Measurements from ENCODE around the gene ARL15.

Gene ARL15

DNA sequence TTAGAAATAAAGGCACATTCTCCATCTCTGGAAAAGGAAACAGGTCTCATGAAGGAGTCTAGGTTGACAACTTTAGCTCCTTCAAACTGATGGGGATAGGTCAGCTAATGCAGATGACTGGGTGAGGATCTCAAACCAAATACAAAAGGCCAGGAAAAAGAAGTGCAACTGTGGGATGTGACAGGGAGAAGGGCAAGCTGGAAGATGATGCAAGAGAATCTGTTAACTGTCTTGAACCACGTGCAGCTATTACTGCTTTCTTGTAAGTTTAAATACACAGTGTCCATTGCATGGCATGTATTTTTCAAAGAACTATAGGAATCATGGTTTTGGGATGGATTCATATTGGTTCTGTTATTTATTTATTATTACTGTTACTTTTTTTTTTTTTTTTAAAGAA lies 418.1 kb downstream of the ARL15 start:
- no peak for ATAC-seq (ENCODE audit: insufficient read depth, low read depth)
- Histone ChIP-seq H3K27me3 (ENCODE audit: insufficient read depth, low read length, poor library complexity) (no peaks in the 10 kb centered on the region), H3K9ac (ENCODE audit: low read depth, low read length) (no peak overlapping the region), H4K20me1 (ENCODE audit: insufficient read depth, low read length) (no peaks in the 10 kb centered on the region), H3K9me3 (ENCODE audit: insufficient read depth, low read length, severe bottlenecking) (no peaks in the 10 kb centered on the region), H3K4me3 (ENCODE audit: low read depth in 1 of 2, low read length in 2 of 2) (no peak overlapping the region), H3K27ac (ENCODE audit: low read length) (no peak overlapping the region), H3K4me1 (ENCODE audit: insufficient read depth, low read length) (no peaks in the 10 kb centered on the region), H3K36me3 (ENCODE audit: insufficient read depth, low read length) (no peaks in the 10 kb centered on the region), H3K4me2 (ENCODE audit: insufficient read depth, low read length) (no peak overlapping the region), H2AFZ (ENCODE audit: low read depth, low read length) (no peak overlapping the region), H3K79me2 (ENCODE audit: insufficient read depth, low read length) (no peaks in the 10 kb centered on the region)
- TF ChIP-seq, protein P1, sequence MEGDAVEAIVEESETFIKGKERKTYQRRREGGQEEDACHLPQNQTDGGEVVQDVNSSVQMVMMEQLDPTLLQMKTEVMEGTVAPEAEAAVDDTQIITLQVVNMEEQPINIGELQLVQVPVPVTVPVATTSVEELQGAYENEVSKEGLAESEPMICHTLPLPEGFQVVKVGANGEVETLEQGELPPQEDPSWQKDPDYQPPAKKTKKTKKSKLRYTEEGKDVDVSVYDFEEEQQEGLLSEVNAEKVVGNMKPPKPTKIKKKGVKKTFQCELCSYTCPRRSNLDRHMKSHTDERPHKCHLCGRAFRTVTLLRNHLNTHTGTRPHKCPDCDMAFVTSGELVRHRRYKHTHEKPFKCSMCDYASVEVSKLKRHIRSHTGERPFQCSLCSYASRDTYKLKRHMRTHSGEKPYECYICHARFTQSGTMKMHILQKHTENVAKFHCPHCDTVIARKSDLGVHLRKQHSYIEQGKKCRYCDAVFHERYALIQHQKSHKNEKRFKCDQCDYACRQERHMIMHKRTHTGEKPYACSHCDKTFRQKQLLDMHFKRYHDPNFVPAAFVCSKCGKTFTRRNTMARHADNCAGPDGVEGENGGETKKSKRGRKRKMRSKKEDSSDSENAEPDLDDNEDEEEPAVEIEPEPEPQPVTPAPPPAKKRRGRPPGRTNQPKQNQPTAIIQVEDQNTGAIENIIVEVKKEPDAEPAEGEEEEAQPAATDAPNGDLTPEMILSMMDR (IDR thresholded peaks at IDR 0.05; ENCODE audit: borderline replicate concordance, extremely low read depth, low read length, poor library complexity, severe bottlenecking) = no peak
- TF ChIP-seq EZH2 (IDR thresholded peaks at IDR 0.05; ENCODE audit: borderline replicate concordance, low read depth, low read length, severe bottlenecking) = no peak
- DNase-seq = no peak

GRCh38 chr5:53891159-53891558 lies 419.2 kb downstream of the ARL15 start:
- H3K4me2 ChIP-seq (ENCODE audit: insufficient read depth, low read length) = no peak overlapping the region
- no peaks in the 10 kb centered on the region for H3K36me3 ChIP-seq (ENCODE audit: insufficient read depth, low read length)
- no peak for DNase-seq
- no peak for ATAC-seq (ENCODE audit: insufficient read depth, low read depth)
- TF ChIP-seq, protein P1 (IDR thresholded peaks at IDR 0.05; ENCODE audit: borderline replicate concordance, extremely low read depth, low read length, poor library complexity, severe bottlenecking) = no peak
- no peak for TF ChIP-seq EZH2 (IDR thresholded peaks at IDR 0.05; ENCODE audit: borderline replicate concordance, low read depth, low read length, severe bottlenecking)
- H3K4me1 ChIP-seq (ENCODE audit: insufficient read depth, low read length) = no peaks in the 10 kb centered on the region
- H3K79me2 ChIP-seq (ENCODE audit: insufficient read depth, low read length) = no peaks in the 10 kb centered on the region
- H3K27me3 ChIP-seq (ENCODE audit: insufficient read depth, low read length, poor library complexity) = no peaks in the 10 kb centered on the region
- H4K20me1 ChIP-seq (ENCODE audit: insufficient read depth, low read length) = no peaks in the 10 kb centered on the region
- no peak overlapping the region for H2AFZ ChIP-seq (ENCODE audit: low read depth, low read length)
- H3K9me3 ChIP-seq (ENCODE audit: insufficient read depth, low read length, severe bottlenecking) = no peaks in the 10 kb centered on the region
- no peak overlapping the region for H3K4me3 ChIP-seq (ENCODE audit: low read depth in 1 of 2, low read length in 2 of 2)
- no peak overlapping the region for H3K27ac ChIP-seq (ENCODE audit: low read length)
- H3K9ac ChIP-seq (ENCODE audit: low read depth, low read length) = no peak overlapping the region

GRCh38 chr5:53890490-53890889 lies 419.9 kb downstream of the ARL15 start:
- TF ChIP-seq, protein P1 (IDR thresholded peaks at IDR 0.05; ENCODE audit: borderline replicate concordance, extremely low read depth, low read length, poor library complexity, severe bottlenecking) = no peak
- TF ChIP-seq EZH2 (IDR thresholded peaks at IDR 0.05; ENCODE audit: borderline replicate concordance, low read depth, low read length, severe bottlenecking) = no peak
- Histone ChIP-seq H3K9me3 (ENCODE audit: insufficient read depth, low read length, severe bottlenecking) (no peaks in the 10 kb centered on the region), H2AFZ (ENCODE audit: low read depth, low read length) (no peak overlapping the region), H3K27ac (ENCODE audit: low read length) (no peak overlapping the region), H3K4me3 (ENCODE audit: low read depth in 1 of 2, low read length in 2 of 2) (no peak overlapping the region), H3K79me2 (ENCODE audit: insufficient read depth, low read length) (no peaks in the 10 kb centered on the region), H3K36me3 (ENCODE audit: insufficient read depth, low read length) (no peaks in the 10 kb centered on the region), H4K20me1 (ENCODE audit: insufficient read depth, low read length) (no peaks in the 10 kb centered on the region), H3K9ac (ENCODE audit: low read depth, low read length) (no peak overlapping the region), H3K4me1 (ENCODE audit: insufficient read depth, low read length) (no peaks in the 10 kb centered on the region), H3K4me2 (ENCODE audit: insufficient read depth, low read length) (no peak overlapping the region), H3K27me3 (ENCODE audit: insufficient read depth, low read length, poor library complexity) (no peaks in the 10 kb centered on the region)
- ATAC-seq (ENCODE audit: insufficient read depth, low read depth) (no peak), DNase-seq (no peak)

DNA sequence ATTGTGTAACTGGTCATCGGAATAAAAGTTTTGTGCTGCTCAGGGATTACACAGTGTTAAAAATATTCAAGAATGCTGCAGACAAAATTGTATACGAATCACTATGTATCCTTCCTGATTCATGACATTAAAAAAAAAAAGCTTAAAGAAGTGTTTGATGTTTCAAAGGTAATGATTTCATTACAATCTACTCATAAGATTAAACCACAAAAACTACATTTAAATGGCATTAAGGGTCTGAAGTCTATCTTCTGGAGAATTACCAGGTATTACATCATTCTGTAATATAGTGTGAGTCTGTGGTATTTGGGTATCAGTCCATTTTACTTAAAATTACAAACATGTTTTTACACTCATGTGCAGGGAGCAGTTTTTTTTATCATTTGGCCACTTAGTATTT lies 425.5 kb downstream of the ARL15 start:
- Histone ChIP-seq H3K27ac (ENCODE audit: low read length) (no peak overlapping the region; the same call in 1 of the 2 replicates), H3K9me3 (ENCODE audit: insufficient read depth, low read length, severe bottlenecking) (no peaks in the 10 kb centered on the region), H3K27me3 (ENCODE audit: insufficient read depth, low read length, poor library complexity) (no peaks in the 10 kb centered on the region), H3K9ac (ENCODE audit: low read depth, low read length) (no peak overlapping the region), H2AFZ (ENCODE audit: low read depth, low read length) (no peak overlapping the region), H3K4me3 (ENCODE audit: low read depth in 1 of 2, low read length in 2 of 2) (no peak overlapping the region), H3K36me3 (ENCODE audit: insufficient read depth, low read length) (no peaks in the 10 kb centered on the region), H3K79me2 (ENCODE audit: insufficient read depth, low read length) (no peaks in the 10 kb centered on the region), H3K4me1 (ENCODE audit: insufficient read depth, low read length) (peaks cover 11% of the 10 kb centered on the region), H3K4me2 (ENCODE audit: insufficient read depth, low read length) (no peak overlapping the region; the same call in 1 of the 2 replicates), H4K20me1 (ENCODE audit: insufficient read depth, low read length) (no peaks in the 10 kb centered on the region)
- peak; percentile 45; the same call in 2 of the 3 replicates for ATAC-seq (ENCODE audit: insufficient read depth, low read depth)
- no peak for DNase-seq
- no peak for TF ChIP-seq EZH2 (IDR thresholded peaks at IDR 0.05; ENCODE audit: borderline replicate concordance, low read depth, low read length, severe bottlenecking)
- TF ChIP-seq, protein P1 (IDR thresholded peaks at IDR 0.05; ENCODE audit: borderline replicate concordance, extremely low read depth, low read length, poor library complexity, severe bottlenecking) = no peak
